CD1c-positive myeloid dendritic cell (primary cell): ENCODE data around the gene CHORDC1.
"Not testable (repeated sequence)": the region's sequence is repeated elsewhere in the genome, so short reads cannot be mapped to it uniquely, and the experiment has no call there.

Source experiments
- DNase-seq: peaks from one replicate; pipeline ENCODE4 v3.0.0-alpha.2; 2016; ENCODE audit errors: extremely low spot score

The CHORDC1 gene

DNA sequence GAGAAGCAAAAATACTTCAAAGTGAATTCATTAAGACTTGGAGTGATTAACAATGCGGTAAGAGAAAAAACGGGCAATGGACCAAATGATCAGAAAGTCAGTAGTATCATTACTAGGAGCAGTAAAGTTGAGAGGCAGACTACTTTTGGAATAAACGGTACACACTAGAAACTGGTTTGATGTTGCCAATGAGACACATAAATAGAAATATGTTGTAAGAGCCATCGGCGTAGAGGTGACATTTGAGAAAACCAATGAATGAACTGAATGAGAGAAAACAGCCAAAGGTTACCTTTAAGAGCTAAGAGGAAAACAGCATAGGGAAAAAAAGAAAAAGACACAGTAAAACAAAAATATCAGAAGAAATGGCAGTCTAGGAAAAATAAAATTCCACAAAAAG, 6.2 kb downstream of the CHORDC1 start:
- DNase-seq: no peak

DNA sequence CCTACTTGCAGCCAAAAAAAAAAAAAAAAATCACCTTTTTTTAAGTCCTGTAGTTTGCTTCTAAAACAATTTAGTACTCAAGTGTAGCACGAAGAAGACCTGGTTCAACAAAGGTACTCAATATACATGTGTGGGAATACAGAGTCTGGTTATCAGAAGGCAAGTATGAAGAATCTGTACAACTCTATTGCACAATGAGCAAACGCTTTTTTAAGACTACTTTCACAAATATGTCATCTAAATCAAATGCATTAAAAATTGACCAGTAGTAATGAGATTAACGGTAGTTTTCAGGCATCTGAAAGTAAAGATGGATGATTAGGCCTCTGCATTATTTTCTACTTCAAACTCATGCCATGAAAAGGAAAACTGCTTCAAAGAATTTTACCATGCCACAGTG, 9.5 kb downstream of the CHORDC1 start:
- DNase-seq: no peak

DNA sequence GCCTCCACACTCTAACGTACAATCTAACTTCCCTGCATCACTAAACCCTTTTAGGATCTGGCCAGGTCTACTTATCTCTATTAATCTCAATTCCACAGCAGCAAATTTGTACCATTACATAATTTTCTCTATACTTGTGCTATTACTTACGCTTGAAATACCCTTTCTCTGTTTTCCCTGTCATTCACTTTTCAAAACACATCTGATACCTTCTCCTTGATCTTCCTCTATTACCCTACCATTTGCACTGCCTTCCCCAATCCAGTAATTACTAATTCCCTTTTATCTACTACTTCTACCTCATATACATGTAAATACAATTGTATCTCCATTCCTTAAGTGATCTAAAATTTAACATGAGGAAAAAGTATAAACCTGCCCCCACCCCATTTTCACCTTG, 14.0 kb downstream of the CHORDC1 start:
- no peak for DNase-seq

DNA sequence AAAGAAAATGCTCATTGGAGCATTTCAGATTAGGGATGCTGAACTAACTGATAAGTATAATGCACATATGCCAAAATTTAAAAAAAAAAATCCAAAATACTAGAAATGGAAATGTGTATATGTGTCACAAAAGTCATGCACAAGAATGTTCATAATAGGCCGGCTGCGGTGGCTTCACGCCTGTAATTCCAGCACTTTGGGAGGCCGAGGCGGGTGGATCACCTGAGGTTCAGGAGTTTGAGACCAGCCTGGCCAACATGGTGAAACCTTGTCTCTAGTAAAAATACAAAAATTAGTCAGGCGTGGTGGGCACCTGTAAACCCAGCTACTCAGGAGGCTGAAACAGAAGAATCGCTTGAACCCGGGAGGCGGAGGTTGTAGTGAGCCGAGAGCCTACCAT, 14.9 kb downstream of the CHORDC1 start:
- DNase-seq: not testable (repeated sequence)

DNA sequence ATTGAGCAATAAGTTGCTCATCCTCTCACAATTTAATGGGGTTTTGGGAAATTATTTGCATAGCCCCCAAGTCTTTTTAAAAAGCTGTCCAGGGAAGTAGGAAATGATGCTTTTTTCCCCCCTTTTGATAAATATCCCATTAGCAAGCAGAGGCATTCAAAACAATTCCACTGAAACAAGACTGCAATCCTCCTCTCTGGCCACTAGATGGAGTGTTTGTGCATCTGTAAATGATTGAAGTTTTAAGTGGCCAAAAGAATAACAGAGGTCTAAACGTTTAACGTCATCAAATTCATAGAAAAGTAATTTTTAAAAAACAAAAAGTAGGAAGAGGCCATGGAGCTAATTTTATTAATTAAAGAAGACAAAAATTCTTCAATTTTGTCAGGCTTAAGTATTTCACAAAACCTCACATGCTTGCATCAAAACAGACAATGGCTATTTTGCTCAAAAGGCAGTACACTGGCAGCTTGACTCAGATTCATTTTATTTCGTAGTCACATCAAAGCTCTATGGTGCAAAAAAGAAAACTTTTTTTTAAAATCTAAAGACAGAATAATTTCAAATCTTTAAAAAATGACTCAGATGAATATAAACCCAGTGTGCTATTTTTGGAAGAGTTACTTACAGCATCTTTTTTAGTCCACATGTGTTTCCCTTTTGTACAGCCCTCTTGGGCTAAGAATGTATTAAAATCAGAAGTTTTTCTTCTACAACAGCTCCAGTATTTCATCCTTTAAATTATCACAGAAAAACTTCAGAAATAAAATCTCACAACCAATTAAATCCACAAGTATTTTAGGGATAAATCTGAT, 17.8 kb downstream of the CHORDC1 start:
- DNase-seq: peak; percentile 71

DNA sequence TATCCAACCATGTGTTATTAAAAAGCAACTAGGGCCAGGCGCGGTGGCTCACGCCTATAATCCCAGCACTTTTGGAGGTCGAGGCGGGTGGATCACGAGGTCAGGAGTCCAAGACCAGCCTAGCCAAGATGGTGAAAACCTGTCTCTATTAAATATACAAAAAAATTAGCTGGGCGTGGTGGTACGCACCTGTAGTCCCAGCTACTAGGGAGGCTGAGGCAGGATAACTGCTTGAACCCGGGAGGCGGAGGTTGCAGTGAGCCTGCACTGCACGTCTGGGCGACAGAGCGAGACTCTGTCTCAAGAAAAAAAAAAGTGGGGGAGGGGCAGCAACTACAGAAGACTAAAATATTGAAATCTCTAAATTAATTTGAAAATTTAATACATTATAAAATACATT, 18.4 kb downstream of the CHORDC1 start:
- no peak for DNase-seq

DNA sequence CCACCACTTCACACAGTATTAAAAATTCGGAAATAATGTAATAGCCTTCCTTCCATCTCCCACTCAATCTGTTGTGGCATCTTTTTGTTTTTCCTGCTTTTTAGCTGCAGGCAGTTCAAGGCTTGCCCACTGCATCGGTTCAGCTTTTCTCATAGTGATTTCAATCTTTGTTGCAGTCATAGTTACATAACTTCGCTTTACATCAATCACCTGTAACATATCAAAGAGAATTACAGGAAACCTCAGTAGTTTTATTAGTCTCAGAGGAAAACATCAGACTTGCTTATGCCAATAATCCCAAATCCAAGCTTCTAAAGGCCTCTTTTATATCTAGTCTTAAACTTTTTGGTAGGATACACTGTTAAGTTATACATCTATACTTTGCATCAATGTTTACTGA, 20.5 kb downstream of the CHORDC1 start:
- DNase-seq: no peak

DNA sequence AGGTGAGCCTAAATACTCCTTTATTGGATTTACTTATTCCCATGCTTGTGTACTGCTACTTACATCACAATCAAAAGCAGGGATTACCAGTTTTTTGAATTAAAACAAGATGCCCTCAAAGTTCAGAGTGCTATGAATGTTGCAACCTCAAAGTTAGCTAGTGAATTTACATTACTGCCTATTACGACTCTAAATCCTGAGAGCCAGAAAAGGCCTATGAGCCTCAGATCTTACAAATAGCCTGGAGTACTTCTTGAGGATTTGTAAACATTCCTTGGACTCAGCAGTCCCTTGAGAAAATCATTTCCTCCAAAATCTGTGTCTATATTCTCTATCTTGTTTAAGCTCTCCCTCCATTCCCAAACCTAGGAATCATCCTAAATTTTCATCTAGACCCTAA, 25.5 kb downstream of the CHORDC1 start:
- DNase-seq: no peak

DNA sequence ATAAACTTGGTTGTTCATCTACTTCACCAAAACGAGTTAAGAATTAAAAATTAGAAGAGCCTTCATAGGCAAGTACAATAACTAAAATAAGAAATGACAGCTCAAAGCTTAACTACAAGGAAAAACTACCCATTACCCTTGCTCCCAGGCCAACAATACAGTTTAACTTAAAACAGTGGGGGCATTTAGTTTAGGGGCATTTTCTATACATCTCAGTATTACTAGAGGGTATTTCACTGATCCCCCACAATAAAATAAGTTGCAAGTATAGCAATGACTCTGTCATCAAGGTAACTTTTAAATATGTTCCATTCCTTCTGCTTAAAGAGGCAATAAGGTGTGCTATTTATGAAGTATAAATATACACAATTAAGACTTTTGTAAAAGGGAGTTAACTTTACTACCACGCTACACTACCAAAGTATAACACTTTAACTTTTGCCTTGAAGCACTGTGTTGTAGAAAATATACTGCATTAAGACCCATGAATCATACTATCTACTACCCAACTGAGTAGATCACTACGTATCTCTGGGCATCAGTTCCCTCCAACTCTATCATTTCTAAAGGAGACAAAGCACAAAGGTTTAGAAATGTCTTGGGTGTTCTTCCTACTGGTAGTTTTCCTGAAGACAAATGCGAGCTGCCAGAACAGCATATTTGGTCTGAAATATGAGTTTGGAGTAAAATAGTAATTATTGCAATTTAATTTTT, 29.8 kb downstream of the CHORDC1 start:
- DNase-seq: no peak

DNA sequence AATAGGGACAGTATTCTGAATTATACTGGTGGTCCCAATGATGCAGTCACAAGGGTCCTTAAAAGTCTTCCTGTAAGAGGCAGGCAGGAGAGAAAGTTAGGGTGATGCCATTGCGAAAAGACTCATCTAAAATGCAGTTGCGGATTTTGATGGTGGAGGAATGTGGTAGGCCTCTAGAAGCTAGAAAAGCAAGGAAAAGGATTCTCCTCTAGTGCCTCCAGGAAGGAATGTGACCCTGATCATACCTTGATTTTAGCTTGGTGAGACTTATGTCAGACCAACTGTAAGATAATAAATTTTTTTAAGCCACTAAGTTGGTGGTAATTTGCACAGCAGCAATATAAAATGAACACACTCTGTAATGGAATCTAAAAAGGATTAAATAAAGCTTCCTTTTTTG, 33.8 kb downstream of the CHORDC1 start:
- no peak for DNase-seq

DNA sequence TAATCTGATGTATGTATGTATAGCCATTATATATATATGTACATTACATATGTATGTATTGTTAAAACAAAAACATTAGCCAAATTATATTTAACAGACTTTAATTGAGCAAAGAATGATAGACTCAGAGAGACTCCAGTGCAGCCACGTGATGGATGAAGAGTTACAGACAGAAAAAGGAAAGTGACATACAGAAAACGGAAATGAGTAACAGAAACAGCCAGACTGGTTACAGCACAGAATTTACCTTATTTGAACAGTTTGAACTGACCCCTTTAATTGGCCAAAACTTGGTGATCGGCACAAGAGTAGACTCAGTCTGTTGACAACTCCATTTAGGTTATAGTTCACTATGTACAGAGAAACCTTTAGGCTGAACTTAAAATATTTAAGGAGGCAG, 35.0 kb downstream of the CHORDC1 start:
- DNase-seq: no peak

DNA sequence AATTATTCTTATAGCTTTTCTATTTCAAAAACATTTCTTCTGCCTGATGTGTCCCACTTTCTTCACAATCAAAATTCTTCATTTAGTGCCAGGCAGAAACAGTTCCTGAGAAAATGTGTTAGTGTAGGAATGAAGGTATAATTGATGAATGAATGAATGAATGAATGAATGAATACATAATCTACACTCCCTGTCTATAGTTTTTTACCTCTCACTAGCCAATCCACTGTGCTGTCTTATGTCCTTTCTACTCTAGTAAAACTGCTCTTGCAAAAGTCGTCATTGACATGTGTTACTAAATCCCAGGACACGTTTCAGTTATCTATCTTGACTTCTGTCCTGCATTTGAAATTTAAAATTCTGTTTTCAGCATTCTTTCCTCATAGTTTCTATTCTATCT, 42.9 kb downstream of the CHORDC1 start:
- no peak for DNase-seq

DNA sequence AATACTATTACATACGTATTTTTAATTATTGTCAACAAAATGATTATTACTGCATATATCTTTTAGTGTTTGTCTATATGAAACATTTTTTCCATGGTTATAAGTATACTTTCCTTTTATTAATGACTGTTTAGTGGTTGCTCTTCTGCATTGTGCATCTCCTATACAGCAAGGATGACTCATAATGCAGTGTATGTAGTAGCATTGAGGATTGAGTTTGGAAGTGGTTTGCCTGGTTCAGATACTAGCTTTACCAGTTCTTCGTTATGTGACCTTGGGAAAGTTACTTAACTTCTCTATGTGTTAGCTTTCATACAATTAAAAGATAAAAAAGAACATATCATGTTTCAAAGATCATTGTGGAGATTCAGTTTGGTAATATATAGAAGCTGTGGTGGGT, 44.1 kb downstream of the CHORDC1 start:
- no peak for DNase-seq

DNA sequence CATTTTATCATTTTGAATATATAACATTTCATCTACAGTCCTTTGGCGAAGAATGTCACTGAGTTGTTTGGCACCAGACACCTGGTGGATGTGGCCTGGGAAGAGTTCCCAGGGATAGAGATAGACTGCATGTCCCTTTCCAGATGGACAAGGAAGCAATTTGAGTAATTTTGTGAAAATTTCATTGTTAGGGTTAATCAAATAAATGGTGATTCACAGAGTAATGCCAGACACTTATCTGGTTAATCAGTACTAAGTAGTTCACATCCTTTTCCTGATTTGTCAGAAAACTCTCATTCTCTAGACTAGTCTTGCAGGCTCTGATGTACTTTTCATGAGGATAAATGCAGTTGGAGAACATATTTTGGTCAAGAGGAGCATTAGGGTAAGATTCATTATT, 46.8 kb downstream of the CHORDC1 start:
- no peak for DNase-seq

DNA sequence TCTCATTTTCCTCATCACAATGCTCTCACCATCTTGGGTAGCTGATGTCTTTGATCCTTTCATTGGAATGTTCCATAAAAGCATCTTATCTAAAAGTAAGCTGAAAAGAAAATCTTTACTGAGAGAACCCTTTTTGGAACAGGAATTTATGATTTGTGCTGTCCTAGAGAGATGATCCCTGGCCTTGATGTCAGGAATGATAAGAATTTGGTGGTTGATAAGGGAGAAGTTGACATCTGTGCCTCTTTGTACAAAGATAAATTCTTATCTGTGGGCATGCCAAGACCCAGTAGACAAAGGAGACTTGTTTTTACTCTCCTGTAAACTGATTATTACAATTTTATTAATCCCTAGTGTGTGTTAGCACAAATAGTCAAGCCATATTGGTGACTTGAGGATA, 51.5 kb downstream of the CHORDC1 start:
- DNase-seq: no peak

DNA sequence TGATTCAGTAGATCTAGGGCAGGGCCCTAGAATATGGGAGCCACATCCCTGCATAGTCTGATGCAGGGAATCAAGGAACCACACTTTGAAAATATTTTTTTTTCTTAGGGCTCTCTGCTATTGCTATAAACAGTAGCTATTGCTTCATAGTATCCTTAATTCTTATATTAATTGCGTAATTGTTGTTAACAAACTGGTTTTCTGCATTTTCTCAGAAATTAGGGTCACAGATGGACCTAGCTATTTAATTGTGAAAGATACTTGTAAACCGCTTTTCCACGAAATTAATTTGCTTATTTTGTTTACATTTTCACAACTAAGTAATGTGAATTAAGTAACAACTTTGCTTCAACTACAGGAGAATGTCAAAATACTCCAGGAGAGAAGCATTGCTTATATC, 54.3 kb downstream of the CHORDC1 start:
- no peak for DNase-seq

DNA sequence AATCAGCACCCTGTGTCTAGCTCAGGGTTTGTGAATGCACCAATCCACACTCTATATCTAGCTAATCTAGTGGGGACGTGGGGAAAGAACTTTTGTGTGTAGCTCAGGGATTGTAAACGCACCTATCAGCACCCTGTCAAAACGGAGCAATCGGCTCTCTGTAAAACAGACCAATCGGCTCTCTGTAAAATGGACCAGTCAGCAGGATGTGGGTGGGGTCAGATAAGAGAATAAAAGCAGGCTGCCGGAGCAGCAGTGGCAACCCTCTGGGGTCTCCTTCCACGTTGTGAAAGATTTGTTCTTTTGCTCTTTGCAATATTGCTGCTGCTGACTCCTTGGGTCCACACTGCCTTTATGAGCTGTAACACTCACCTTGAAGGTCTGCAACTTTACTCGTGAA, 55.1 kb downstream of the CHORDC1 start:
- DNase-seq: not testable (repeated sequence)

DNA sequence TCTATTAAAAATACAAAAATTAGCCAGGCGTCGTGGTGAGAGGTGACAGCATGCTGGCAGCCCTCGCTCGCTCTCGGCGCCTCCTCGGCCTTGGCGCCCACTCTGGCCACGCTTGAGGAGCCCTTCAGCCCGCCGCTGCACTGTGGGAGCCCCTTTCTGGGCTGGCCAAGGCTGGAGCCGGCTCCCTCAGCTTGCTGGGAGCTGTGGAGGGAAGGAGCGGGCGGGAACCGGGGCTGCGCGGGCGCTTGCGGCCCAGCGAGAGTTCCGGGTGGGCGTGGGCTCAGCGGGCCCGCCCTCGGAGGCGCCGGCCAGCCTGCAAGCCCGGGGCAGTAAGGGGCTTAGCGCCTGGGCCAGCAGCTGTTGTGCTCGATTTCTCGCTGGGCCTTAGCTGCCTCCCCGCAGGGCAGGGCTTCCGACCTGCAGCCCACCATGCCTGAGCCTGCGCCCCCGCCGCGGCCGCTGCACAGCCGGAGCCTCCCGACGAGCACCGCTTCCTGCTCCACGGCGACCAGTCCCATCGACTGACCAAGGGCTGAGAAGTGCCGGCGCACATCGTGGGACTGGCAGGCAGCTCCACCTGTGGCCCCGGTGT, 55.8 kb downstream of the CHORDC1 start:
- DNase-seq: not testable (repeated sequence)
